ENCODE data around the gene KDM4B. TPM values are rescaled to one million over a fixed set of nuclear protein-coding genes. Genes with fewer than 3 reads are reported as not detected.

The KDM4B gene
- total and polyA plus RNA-seq, 2 donors (not counting 1 experiment from before 2014, with no cell fraction given): 75.5 to 205 TPM

- intact Hi-C loops (cut with micrococcal nuclease): no loop called here
- peaks cover 34% of the 10 kb centered on the region for H3K4me1 Mint-ChIP-seq
- ATAC-seq (ENCODE audit: low read depth) (no peak), DNase-seq (no peak)
- Histone ChIP-seq H3K36me3 (replicated peaks in 1 of 2; ENCODE audit: control extremely low read depth in 1 of 2, control insufficient read depth in 1 of 2, extremely low read depth in 1 of 2, insufficient read depth in 2 of 2, low read length in 1 of 2) (peaks cover 0 to 13% of the 10 kb centered on the region in 2 experiments), H3K4me1 (ENCODE audit: control insufficient read depth in 2 of 2, insufficient read depth in 2 of 2, low read length in 2 of 2) (peaks cover 22 to 23% of the 10 kb centered on the region in 2 donors), H3K27me3 (replicated peaks in 1 of 4; ENCODE audit: control extremely low read depth in 1 of 4, control insufficient read depth in 3 of 4, insufficient read depth in 4 of 4, low read length in 3 of 4) (no peaks in the 10 kb centered on the region), H4K20me1 (ENCODE audit: control insufficient read depth, insufficient read depth, low read length, poor library complexity, severe bottlenecking) (no peaks in the 10 kb centered on the region), H3K4me2 (replicated peaks; ENCODE audit: low read depth, low read length, poor library complexity, severe bottlenecking) (no peak overlapping the region), H3K4me3 (ENCODE audit: control extremely low read depth in 1 of 5, extremely low read depth in 1 of 5, insufficient read depth in 1 of 5, low read depth in 2 of 5, low read length in 4 of 5) (no peak overlapping the region), H3K9me3 (ENCODE audit: control extremely low read depth in 1 of 3, control insufficient read depth in 2 of 3, insufficient read depth in 1 of 3, low read length in 2 of 3) (peaks cover 0 to 20% (median 5%) of the 10 kb centered on the region in 3 donors), H3K27ac (ENCODE audit: low read length in 2 of 2) (no peak overlapping the region), H3K9ac (ENCODE audit: low read length) (no peak overlapping the region), H2AFZ (ENCODE audit: insufficient read depth, low read depth, low read length, poor library complexity, severe bottlenecking) (no peak overlapping the region), H3K79me2 (ENCODE audit: control insufficient read depth, insufficient read depth, low read length) (no peaks in the 10 kb centered on the region)
- H3K27me3 Mint-ChIP-seq: no peaks in the 10 kb centered on the region
- H3K9me3 Mint-ChIP-seq (ENCODE audit: insufficient read depth): no peaks in the 10 kb centered on the region
- no peak for TF ChIP-seq EZH2 (IDR thresholded peaks at IDR 0.05; ENCODE audit: borderline replicate concordance, insufficient read depth, low read depth, low read length, poor library complexity, severe bottlenecking)
- TF ChIP-seq CTCF (IDR thresholded peaks at IDR 0.05): no peak
- CTCF ChIA-PET: interaction anchor here (1.1 kb wide), 1 partner anchor 35 kb away, joined by 3 read pairs; no protein-coding TSS in a partner anchor
- POLR2A ChIA-PET: no interaction called here
- 97% methylated on average over 35 of the region's 40 CpGs for WGBS (ENCODE audit: insufficient coverage)
- no peak overlapping the region for H3K4me3 Mint-ChIP-seq
- peak overlapping the region; percentile 46 for H3K27ac Mint-ChIP-seq
These were observed 150.5 kb downstream of the KDM4B start for GRCh38 chr19:5119297-5119998.

GRCh38 chr19:5120321-5120720 is 151.4 kb downstream of the KDM4B start:
- Histone ChIP-seq H3K9ac (ENCODE audit: low read length) (no peak overlapping the region), H2AFZ (ENCODE audit: insufficient read depth, low read depth, low read length, poor library complexity, severe bottlenecking) (no peak overlapping the region), H3K9me3 (ENCODE audit: control extremely low read depth in 1 of 3, control insufficient read depth in 2 of 3, insufficient read depth in 1 of 3, low read length in 2 of 3) (peaks cover 0 to 20% (median 5%) of the 10 kb centered on the region in 3 donors), H3K27ac (ENCODE audit: low read length in 2 of 2) (peak overlapping the region; percentile 28 to 81), H3K4me1 (ENCODE audit: control insufficient read depth in 2 of 2, insufficient read depth in 2 of 2, low read length in 2 of 2) (peaks cover 25 to 29% of the 10 kb centered on the region in 2 donors), H3K4me3 (ENCODE audit: control extremely low read depth in 1 of 5, extremely low read depth in 1 of 5, insufficient read depth in 1 of 5, low read depth in 2 of 5, low read length in 4 of 5) (no peak overlapping the region), H4K20me1 (ENCODE audit: control insufficient read depth, insufficient read depth, low read length, poor library complexity, severe bottlenecking) (no peaks in the 10 kb centered on the region), H3K79me2 (ENCODE audit: control insufficient read depth, insufficient read depth, low read length) (no peaks in the 10 kb centered on the region), H3K36me3 (replicated peaks in 1 of 2; ENCODE audit: control extremely low read depth in 1 of 2, control insufficient read depth in 1 of 2, extremely low read depth in 1 of 2, insufficient read depth in 2 of 2, low read length in 1 of 2) (peaks cover 0 to 13% of the 10 kb centered on the region in 2 experiments), H3K27me3 (replicated peaks in 1 of 4; ENCODE audit: control extremely low read depth in 1 of 4, control insufficient read depth in 3 of 4, insufficient read depth in 4 of 4, low read length in 3 of 4) (no peaks in the 10 kb centered on the region), H3K4me2 (replicated peaks; ENCODE audit: low read depth, low read length, poor library complexity, severe bottlenecking) (no peak overlapping the region)
- ChIA-PET CTCF (no interaction called here), POLR2A (interaction anchor here (0.5 kb wide), 1 partner anchor 49 kb away, joined by 3 read pairs; no protein-coding TSS in a partner anchor)
- Mint-ChIP-seq H3K4me3 (no peak overlapping the region), H3K27ac (no peak overlapping the region), H3K27me3 (no peaks in the 10 kb centered on the region), H3K4me1 (peaks cover 39% of the 10 kb centered on the region), H3K9me3 (ENCODE audit: insufficient read depth) (no peaks in the 10 kb centered on the region)
- TF ChIP-seq EZH2 (IDR thresholded peaks at IDR 0.05; ENCODE audit: borderline replicate concordance, insufficient read depth, low read depth, low read length, poor library complexity, severe bottlenecking) (no peak), CTCF (IDR thresholded peaks at IDR 0.05) (no peak)
- 83% methylated on average over 5 of the region's 8 CpGs for WGBS (ENCODE audit: insufficient coverage)
- DNase-seq (no peak), ATAC-seq (ENCODE audit: low read depth) (no peak)
- intact Hi-C loops (cut with micrococcal nuclease): no loop called here

All from B cell (primary cell).